Naive B cell (primary cell): ENCODE results near the gene RSPRY1. TPM values are rescaled to one million over a fixed set of nuclear protein-coding genes. Genes with fewer than 3 reads are reported as not detected.
A peak's percentile ranks its signal among the peaks of the same experiment; 100 is the strongest.

Experiments
- ATAC-seq, 2 donors: fragments of 150-1000 bp; cut with Tn5 transposase; 2 replicates each; pipeline ENCODE4 v1.10.0; 2021; ENCODE audit warnings: low read depth in 2 of 2, mild to moderate bottlenecking in 2 of 2, moderate library complexity in 2 of 2
- DNase-seq: peaks from one replicate; pipeline ENCODE4 v3.0.0; 2022
- H3K27ac Mint-ChIP-seq, 6 donors: one replicate each; pipeline ENCODE4 v1.8.0; 2020 to 2022; ENCODE audit warnings: mild to moderate bottlenecking in 6 of 6, mixed read lengths in 6 of 6, moderate library complexity in 5 of 6, inconsistent platforms in 2 of 6
- H3K27me3 Mint-ChIP-seq, 3 donors: one replicate each; pipeline ENCODE4 v1.8.0; 2021 to 2022; ENCODE audit warnings: mixed read lengths in 3 of 3, mild to moderate bottlenecking in 1 of 3
- H3K36me3 Mint-ChIP-seq, 2 donors: one replicate each; pipeline ENCODE4 v1.8.0; 2020 to 2022; ENCODE audit warnings: mixed read lengths in 2 of 2, inconsistent platforms in 1 of 2, mild to moderate bottlenecking in 1 of 2
- H3K4me1 Mint-ChIP-seq, 3 donors: one replicate each; pipeline ENCODE4 v1.8.0; 2020 to 2022; ENCODE audit warnings: mixed read lengths in 3 of 3, inconsistent platforms in 1 of 3, mild to moderate bottlenecking in 1 of 3, moderate library complexity in 1 of 3
- H3K4me3 Mint-ChIP-seq, 8 donors: one replicate each; pipeline ENCODE4 v1.8.0; 2020 to 2022; ENCODE audit warnings: mild to moderate bottlenecking in 8 of 8, mixed read lengths in 8 of 8, moderate library complexity in 8 of 8, inconsistent platforms in 2 of 8
- H3K9me3 Mint-ChIP-seq, 7 donors: one replicate each; pipeline ENCODE4 v1.8.0; 2020 to 2022; ENCODE audit warnings: mixed read lengths in 7 of 7, mild to moderate bottlenecking in 5 of 7, inconsistent platforms in 2 of 7, moderate library complexity in 1 of 7
- polyA plus RNA-seq, 6 donors: library from polyadenylated mRNA; unstranded; fragments of 300-500 nt; fragmentation: Illumina TruSeq; gene quantifications; one replicate each; pipeline ENCODE4 v1.2.3, GENCODE V29; 2021; ENCODE audit warnings: low read depth in 6 of 6

RSPRY1 gene
- polyA plus RNA-seq = 10 to 100 TPM; 26.7 to 42.7 (median 33.5) TPM

DNA sequence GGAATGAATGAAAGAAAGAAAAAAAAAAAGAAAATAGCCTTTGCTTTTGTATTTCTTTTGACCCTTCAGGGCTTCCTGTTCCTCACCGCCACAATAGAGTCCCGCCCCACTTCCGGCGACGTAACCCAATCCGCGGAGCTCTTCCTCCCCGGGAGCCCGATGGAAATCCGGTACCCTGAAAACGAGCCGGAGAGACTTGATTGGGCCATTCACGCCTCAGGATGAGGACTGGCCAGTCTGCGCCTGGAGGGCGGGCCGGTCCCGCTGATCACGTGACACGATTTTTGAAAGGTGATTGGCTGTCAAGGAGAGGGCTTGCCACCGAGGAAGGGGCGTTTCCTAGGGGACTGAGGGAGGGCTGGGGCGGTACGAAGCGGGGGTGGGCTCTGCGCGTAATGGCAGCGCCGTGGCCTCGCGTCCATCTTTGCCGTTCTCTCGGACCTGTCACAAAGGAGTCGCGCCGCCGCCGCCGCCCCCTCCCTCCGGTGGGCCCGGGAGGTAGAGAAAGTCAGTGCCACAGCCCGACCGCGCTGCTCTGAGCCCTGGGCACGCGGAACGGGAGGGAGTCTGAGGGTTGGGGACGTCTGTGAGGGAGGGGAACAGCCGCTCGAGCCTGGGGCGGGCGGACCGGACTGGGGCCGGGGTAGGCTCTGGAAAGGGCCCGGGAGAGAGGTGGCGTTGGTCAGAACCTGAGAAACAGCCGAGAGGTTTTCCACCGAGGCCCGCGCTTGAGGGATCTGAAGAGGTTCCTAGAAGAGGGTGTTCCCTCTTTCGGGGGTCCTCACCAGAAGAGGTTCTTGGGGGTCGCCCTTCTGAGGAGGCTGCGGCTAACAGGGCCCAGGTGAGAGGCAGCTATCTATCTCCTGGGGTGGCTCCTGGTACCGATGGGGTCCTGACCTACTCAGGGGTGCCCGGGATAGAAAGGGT lies at the start of gene RSPRY1, which contains the start of gene PSME3IP1:
RSPRY1 (plus strand) TSS at position 385 of the 927 bp plus-strand sequence. CDS start 18,330 bp downstream, outside the sequence.
PSME3IP1 (minus strand) TSS at position 95 of the 927 bp plus-strand sequence. CDS start 12,185 bp downstream, outside the sequence.
- H3K27me3 Mint-ChIP-seq = no peaks in the 10 kb centered on the region
- peaks cover 44 to 64% (median 55%) of the 10 kb centered on the region in 3 donors for H3K4me1 Mint-ChIP-seq
- peak; percentile 99 for DNase-seq
- ATAC-seq = peak; percentile 88 to 89
- H3K4me3 Mint-ChIP-seq = peak within 1 kb of the TSS; percentile 94 to 100 (median 98)
- no peaks in the 10 kb centered on the region for H3K36me3 Mint-ChIP-seq
- H3K27ac Mint-ChIP-seq = peak within 1 kb of the TSS; percentile 94 to 99 (median 98)
- H3K9me3 Mint-ChIP-seq = no peaks in the 10 kb centered on the region

DNA sequence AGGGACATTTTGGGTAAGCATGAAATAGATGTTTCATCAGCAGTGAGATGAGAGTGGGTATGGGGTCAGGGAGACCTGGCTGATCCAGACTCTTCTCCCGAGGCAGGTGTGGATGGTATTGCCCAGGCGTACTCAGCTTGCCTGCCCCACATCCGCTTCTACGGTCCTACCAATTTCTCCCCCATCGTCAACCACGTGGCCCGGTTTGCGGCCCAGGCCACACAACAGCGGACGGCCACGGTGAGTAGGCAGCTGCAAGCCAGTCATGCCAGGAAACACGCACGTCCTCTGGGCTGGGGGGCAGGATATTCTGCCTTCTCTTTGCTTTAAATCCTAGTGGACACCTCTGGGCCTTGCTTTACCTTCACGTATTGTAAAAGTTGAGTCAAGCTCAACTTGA lies 49.1 kb upstream of the RSPRY1 start:
- Mint-ChIP-seq H3K4me3 (no peak overlapping the region), H3K27me3 (no peaks in the 10 kb centered on the region), H3K4me1 (peaks cover 48 to 65% (median 50%) of the 10 kb centered on the region in 3 donors), H3K27ac (peak overlapping the region in 1 of 6 donors; percentile 54), H3K9me3 (no peaks in the 10 kb centered on the region), H3K36me3 (no peaks in the 10 kb centered on the region)
- DNase-seq (no peak), ATAC-seq (no peak)

DNA sequence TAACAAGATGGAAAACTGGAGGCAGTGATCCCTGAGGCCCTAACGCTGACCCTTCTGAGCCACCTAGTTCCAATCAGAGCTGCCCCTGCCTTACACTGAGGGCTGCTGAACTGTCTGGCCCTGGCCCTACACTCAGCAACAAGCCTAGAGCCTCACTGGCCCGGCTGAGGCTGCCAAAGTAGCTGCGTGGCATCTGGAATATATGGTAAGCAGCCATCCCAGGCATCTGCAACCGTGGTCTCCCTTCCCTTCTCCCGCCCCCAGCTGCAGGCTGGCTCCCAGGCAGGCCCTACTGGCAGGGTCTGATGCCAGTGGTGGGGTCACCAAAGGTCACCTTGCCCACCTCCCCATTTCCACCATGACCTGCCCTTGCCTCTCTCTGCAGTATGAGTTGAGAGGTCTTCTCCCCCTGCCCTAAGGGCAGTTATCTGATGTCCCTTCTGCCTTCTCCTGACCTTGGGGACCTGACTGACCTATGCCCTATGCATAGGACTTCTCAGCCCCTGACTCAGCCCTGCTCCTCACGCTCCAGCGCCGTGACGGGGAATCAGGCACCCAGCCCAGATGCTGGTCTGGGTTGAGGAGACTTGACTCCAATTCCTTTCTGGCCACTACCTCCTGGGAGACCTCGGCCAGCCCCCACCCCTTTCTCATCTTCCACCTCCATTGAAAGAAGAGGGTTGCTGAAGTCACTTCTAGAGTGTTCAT lies 48.4 kb upstream of the RSPRY1 start:
- DNase-seq (no peak), ATAC-seq (no peak)
- H3K27me3 Mint-ChIP-seq = no peaks in the 10 kb centered on the region
- H3K36me3 Mint-ChIP-seq = no peaks in the 10 kb centered on the region
- H3K4me3 Mint-ChIP-seq = peak overlapping the region in 3 of 8 donors; percentile 3 to 48 (median 41)
- peak overlapping the region in 3 of 6 donors; percentile 37 to 74 (median 42) for H3K27ac Mint-ChIP-seq
- H3K4me1 Mint-ChIP-seq = peaks cover 54 to 70% (median 55%) of the 10 kb centered on the region in 3 donors
- H3K9me3 Mint-ChIP-seq = no peaks in the 10 kb centered on the region

DNA sequence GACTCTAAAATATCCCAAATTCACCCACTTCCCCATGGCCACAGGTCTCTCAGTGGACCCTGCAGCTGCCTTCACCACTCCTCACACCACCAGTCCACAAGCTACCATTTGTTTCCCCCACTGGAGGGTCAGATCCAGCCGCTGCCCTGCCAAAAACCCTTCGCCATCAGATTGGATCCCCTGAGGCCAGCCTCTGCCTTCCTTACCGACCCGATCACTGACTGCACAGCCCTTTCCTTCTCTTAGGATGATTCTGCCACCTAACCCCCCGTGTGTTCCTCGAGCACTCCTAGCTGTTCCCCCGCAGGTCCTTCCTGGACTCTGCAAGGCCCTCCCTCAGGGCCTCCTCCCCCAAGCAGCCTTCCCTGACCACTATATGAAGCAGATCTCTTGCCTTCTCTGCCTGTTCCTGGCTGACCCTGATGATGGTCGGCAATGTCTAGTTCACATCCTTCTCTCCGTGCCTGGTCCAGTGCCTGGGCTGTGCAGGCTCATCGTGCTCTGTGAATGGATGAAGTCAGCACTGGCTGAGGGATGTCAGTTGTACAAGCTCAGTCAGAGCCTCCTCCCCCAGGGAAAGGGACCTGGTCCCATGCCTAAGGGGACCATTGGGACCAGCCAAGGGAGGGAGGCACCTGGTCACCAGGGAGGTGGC lies 47.7 kb upstream of the RSPRY1 start:
- Mint-ChIP-seq H3K4me3 (peak overlapping the region in 2 of 8 donors; percentile 3 to 48), H3K4me1 (peaks cover 54 to 73% (median 58%) of the 10 kb centered on the region in 3 donors)

DNA sequence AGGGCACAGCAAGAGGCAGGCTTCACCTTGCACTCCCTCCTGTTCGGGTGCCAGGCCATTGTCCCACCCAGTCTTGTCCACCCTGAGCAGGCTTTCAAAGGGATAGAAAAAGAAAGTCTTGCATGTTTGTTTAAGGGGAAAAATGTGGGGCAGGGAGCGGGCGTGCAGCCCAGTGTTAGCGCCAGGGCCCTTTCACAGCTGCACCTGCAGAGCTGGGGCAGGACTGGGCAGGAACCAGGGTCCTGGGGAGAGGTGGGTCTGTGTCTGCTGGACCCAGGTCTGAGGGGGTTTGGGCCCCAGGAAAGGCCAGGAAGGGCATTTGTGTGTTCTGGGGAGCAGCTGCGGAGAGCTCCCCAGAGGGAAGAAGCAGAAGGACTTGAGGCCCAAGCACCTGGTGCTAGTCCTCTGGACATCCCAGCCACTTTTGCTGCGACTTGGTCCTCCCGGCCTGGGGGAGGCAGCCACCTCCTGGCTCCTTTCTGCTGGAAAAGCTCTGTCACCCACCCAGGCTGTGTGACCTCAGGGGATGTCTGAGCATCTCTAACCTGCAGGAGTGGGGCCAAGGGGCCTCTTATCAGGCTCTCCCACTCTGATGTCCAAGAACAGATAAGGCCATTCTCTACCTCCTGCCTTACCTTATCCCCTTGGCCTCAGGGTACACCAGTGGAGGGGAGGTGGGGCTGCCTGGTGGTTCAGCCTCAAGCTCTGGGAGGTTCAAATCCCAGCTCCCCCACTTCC lies 45.0 kb upstream of the RSPRY1 start:
- Mint-ChIP-seq H3K27me3 (no peaks in the 10 kb centered on the region), H3K4me1 (peaks cover 34 to 59% (median 42%) of the 10 kb centered on the region in 3 donors), H3K36me3 (no peaks in the 10 kb centered on the region), H3K27ac (peak overlapping the region in 4 of 6 donors; percentile 20 to 92 (median 76)), H3K9me3 (no peaks in the 10 kb centered on the region), H3K4me3 (peak overlapping the region in 5 of 8 donors; percentile 9 to 87 (median 72))
- ATAC-seq = no peak
- no peak for DNase-seq

More for the DNA sequence above, 47.7 kb upstream of the RSPRY1 start:
- no peak for DNase-seq
- H3K27me3 Mint-ChIP-seq = no peaks in the 10 kb centered on the region
- no peaks in the 10 kb centered on the region for H3K36me3 Mint-ChIP-seq
- peak overlapping the region in 3 of 6 donors; percentile 37 to 74 (median 42) for H3K27ac Mint-ChIP-seq
- H3K9me3 Mint-ChIP-seq = no peaks in the 10 kb centered on the region
- no peak for ATAC-seq

DNA sequence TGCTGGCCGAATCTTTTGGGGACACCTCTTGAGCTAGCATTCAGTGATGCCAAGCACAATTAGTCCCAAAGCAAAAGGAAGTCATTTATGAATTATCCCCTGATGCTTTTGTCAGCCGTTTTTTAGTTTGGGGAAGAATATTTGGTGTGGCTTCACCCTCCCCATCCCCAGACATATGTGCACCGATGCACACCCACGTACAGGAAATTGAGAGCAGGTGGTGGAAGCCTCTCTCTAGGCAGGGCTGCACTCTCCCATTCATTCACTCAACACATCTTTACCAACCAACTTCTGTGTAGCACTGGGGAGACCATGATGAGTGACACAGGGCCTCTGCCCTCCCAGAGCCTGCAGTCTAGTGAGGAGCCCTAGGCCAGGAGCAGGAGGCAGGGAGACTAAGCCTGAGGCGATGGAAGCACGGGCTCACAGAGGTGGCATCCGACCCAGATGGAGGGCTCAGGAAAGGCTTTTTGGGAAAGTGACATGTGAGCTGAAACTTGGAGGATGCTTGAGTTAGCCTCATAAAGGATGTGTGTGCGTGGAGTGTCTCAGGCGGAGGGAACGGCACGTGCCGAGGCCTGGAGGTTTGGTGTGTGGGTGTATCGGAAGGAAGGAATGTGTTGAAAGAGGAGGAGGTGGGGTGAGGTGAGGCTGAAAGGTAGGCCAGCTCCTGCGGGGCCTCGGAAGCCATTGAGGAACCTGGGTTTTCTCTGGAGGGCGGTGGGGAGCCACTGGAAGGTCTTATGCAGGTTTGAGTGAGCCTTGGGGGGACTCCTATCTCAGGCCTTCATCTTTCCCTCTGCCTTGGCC lies 44.1 kb upstream of the RSPRY1 start:
- peaks cover 33 to 55% (median 47%) of the 10 kb centered on the region in 3 donors for H3K4me1 Mint-ChIP-seq
- ATAC-seq (peak; percentile 99 to 100), DNase-seq (peak; percentile 67)
- H3K27me3 Mint-ChIP-seq = no peaks in the 10 kb centered on the region
- H3K36me3 Mint-ChIP-seq = no peaks in the 10 kb centered on the region
- peak overlapping the region; percentile 67 to 98 (median 88) for H3K27ac Mint-ChIP-seq
- H3K9me3 Mint-ChIP-seq = no peaks in the 10 kb centered on the region
- H3K4me3 Mint-ChIP-seq = peak overlapping the region in 7 of 8 donors; percentile 45 to 90 (median 72)

DNA sequence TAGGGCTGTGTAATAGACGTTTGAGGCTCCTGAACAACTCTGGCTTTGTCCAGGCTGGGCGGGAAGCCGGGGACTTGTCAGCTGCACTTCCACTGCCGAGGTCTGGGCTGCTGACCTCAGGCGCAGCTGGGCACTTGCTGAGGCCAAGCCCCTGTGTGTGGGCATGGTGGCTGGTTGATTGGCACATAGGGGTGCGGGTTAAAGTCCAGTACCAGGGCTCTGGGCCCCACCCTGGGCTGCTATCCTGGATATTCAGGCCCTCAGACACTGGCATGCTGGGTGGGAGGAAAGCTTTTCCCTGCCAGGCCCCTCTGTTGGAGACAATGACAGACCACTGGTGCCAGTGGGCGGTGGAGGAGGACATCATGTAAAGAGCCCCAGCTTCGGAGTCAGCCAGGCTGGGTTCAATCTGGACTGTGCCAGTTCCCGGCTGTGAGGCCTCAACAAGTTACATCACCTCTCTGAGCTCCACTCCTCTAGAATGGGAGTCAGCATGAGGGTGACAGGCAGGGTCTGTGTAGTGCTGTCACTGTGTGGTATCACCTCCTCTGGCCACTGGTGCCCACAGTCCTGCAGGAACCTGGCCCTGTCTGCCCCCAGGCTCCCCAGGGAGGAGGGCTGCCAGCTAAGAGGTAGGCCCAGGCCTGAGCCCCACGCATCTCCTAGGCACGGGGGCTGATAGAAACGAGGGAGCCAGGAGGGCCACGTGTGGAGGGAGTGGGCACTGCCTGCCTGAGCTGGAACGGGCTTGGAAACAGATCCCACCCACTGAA lies 42.8 kb upstream of the RSPRY1 start:
- no peak for DNase-seq
- ATAC-seq = no peak
- H3K9me3 Mint-ChIP-seq = no peaks in the 10 kb centered on the region
- H3K36me3 Mint-ChIP-seq = no peaks in the 10 kb centered on the region
- no peak overlapping the region for H3K27ac Mint-ChIP-seq
- peaks cover 40 to 63% (median 60%) of the 10 kb centered on the region in 3 donors for H3K4me1 Mint-ChIP-seq
- H3K4me3 Mint-ChIP-seq = peak overlapping the region in 1 of 8 donors; percentile 20
- H3K27me3 Mint-ChIP-seq = no peaks in the 10 kb centered on the region

DNA sequence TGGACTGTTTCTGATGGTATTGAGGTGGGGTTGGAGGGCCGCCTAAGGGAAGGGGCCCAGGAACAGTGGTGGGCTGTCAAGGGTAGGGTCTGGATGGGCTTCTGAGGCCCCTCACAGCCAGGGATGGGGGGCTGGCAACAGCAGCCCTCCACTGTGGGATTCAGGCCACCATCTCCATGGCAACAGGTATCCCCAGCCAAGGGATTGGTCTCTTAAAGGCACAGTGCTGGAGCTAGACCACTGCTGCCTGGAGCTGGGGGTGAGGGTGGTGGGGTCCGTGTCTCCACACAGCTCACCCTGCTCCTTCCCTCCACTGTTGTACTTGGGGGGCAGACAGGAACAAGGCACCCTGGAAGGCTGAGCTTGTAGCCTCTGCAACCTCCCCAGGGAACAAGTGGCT lies 42.1 kb upstream of the RSPRY1 start:
- Mint-ChIP-seq H3K27me3 (no peaks in the 10 kb centered on the region), H3K9me3 (no peaks in the 10 kb centered on the region), H3K36me3 (no peaks in the 10 kb centered on the region), H3K27ac (peak overlapping the region in 1 of 6 donors; percentile 27), H3K4me3 (peak overlapping the region in 1 of 8 donors; percentile 12), H3K4me1 (peaks cover 38 to 65% (median 65%) of the 10 kb centered on the region in 3 donors)
- ATAC-seq (no peak), DNase-seq (no peak)

DNA sequence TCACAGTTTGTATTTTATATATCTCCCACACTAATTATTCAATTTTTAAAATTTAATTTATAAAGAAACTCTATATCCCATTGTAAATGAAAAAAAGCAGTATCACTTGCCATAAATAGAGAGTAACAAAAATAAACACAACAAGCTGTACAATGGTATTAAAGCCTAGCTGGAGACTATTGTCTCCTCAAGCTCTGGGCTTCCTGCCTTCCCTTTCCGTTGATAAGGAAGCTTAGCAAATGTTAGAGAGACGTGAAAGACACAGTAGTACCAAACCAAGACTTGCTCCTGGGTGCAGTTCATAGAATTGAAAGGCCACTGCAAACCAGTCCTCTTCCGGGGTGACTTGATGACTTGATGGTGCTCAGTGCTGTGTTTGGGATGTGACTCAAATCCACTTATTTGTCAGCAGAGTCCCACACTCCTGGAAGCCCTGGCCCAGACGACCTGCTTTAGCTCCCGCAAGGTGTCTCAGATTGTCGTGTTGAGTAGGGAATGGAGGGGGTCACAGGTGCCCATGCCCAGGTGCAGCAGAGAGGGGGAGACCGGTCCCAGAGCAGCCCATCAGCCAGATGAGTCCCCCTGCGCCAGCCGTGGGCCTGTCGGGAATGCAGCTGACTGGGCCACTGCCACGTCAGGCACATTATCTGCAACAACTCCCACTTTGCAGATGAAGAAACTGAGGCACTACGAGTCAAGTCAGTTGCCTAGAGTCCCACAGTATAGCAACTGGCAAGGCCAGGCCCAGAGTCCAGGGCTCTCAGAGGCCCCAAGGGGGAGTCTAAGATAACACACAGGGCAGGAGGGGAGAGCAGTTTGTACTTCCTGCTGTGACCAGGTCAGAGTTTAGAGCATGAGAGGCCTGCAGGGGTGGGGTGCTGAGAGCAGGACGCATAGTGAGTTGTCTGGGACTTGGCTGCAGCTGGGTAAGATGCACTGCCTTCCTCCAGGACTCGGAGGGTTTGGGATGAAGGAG lies 40.8 kb upstream of the RSPRY1 start:
- Mint-ChIP-seq H3K27ac (peak overlapping the region in 1 of 6 donors; percentile 32), H3K36me3 (no peaks in the 10 kb centered on the region), H3K4me3 (peak overlapping the region in 1 of 8 donors; percentile 25), H3K9me3 (no peaks in the 10 kb centered on the region), H3K27me3 (no peaks in the 10 kb centered on the region), H3K4me1 (peaks cover 28 to 54% (median 53%) of the 10 kb centered on the region in 3 donors)
- no peak for ATAC-seq
- no peak for DNase-seq

DNA sequence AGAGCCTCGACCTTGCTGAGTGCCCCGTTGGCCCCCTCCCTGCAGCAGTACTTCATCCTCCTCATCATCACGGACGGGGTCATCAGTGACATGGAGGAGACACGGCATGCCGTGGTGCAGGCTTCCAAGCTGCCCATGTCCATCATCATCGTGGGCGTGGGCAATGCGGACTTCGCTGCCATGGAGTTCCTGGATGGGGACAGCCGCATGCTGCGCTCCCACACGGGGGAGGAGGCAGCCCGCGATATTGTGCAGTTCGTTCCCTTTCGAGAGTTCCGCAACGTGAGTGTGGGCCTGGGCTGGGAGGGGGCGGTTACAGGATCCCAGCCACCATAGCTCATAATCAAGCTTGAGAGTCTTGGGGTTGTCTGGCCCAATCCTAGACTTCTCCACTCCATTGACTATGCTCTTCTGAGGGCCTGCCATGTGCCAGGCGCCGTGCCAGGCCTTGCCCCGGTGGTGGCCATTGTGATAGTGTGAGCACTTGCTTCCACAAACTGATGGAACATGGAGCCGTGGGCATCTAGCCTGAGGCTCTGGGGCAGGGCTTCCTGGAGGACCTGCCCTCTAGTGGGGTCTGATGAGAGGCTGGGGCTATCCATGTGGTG lies 40.0 kb upstream of the RSPRY1 start:
- no peak for ATAC-seq
- peaks cover 28 to 54% (median 46%) of the 10 kb centered on the region in 3 donors for H3K4me1 Mint-ChIP-seq
- H3K27ac Mint-ChIP-seq = peak overlapping the region in 1 of 6 donors; percentile 78

More for the DNA sequence above, 40.0 kb upstream of the RSPRY1 start:
- DNase-seq = no peak
- Mint-ChIP-seq H3K36me3 (no peaks in the 10 kb centered on the region), H3K27me3 (no peaks in the 10 kb centered on the region), H3K9me3 (no peaks in the 10 kb centered on the region), H3K4me3 (no peak overlapping the region)
